AG10803 (cell line): ENCODE results near the gene NAB2.

Experiments
- DNase-seq: peaks from one replicate; pipeline ENCODE4 v3.0.0; 2010; ENCODE audit warnings: low read depth
- H3K4me3 ChIP-seq: 2 replicates; pipeline ENCODE4 v1.5.1; 2011; ENCODE audit warnings: mild to moderate bottlenecking, low read length, control low read depth
- CTCF ChIP-seq: conservative IDR thresholded peaks from 2 replicates; pipeline ENCODE4 v1.5.1; 2011; ENCODE audit warnings: mild to moderate bottlenecking, low read length, control low read depth, inconsistent platforms

NAB2 gene

DNA sequence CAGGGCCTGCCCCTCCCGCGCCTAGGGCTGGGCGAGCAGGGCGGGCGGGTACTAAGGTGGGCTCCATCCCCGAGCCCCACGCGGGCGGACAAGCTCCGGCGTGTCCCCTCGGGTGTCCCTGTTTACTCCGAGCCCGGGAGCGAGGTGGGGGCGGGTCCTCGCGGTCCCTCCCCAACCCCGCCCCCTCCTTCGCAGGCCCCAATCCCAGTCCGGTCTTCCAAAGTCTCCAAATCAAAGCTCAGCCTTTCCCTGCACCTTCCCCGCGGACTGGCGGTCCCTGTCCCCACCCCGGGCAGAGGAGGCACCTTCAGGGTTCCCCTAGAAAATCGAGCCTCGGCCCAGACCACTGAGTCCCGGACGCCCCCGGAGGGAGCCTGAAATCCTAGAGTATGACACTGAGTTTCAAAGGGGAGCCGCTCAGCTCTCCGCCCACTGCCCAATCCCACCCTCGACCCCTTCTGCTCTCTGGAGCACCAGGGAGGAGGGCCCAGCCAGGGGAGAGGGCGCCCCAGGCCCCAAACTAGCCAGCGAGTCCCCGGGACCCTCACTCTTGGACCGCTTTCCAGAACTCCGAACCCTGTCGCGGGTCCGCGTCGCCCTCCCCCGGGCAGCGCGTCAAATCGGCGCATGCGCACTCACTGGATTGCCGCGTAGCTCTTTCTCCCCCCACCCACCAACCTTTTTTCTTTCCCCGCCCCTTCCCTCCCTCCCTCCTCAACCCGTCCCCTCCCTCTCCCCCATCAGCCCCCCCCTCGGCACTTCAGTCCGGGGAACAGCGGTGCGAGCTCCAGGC is 39.0 kb downstream of the NAB2 start, which contains the start of gene LRP1:
LRP1 (plus strand) TSS at position 758 of the 793 bp plus-strand sequence. CDS start 482 bp downstream, outside the sequence.
- no peak for TF ChIP-seq CTCF
- H3K4me3 ChIP-seq: peak within 1 kb of the TSS; percentile 93
- peak; percentile 93 for DNase-seq

- no peak for DNase-seq
- no peak for TF ChIP-seq CTCF
- H3K4me3 ChIP-seq: peak overlapping the region; percentile 93
Measured at GRCh38 chr12:57128519-57129247, 39.8 kb downstream of the NAB2 start.

GRCh38 chr12:57129321-57129842 is 40.5 kb downstream of the NAB2 start:
- peak; percentile 60 for DNase-seq
- H3K4me3 ChIP-seq: peak overlapping the region; percentile 93
- TF ChIP-seq CTCF: no peak

DNA sequence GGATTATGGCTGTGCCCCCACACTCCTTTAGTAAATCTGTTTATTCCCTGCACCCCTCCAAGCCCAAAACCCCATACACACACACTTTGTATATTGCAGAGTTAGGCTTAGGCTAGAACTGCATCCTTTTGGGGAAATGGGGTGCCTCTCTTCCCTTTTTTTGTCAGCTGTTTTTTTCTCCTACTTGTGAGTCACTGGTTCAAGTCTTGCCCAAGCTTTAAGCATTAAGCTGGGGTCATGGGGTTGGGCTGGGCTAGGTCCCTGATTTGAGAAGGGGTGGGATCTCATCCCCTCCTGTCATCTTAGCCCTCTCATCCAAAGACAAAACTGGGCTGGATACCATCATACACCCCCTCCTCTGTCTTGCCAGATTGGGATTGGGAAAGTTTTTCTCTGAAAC is 41.0 kb downstream of the NAB2 start:
- H3K4me3 ChIP-seq: peak overlapping the region; percentile 93
- TF ChIP-seq CTCF: no peak
- DNase-seq: peak; percentile 82

DNA sequence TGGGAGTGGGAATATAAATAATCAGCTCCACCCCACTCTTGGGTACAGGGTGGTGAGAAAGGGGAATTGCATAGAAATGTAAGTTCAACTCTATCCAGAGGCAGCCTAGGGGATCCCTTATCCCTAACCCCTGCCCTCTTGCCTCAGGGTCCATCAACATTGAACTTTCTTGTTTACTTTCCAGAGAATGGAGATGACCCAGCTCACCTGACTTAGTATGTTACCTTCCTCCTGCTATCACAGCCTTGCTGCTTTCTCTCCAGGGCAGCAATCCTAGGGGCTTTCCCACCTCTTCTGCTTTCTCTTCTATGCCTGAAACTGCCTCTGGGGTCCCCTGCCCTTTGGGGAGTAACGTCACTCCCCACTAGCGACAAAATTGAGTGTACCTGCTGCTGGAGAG is 42.0 kb downstream of the NAB2 start:
- no peak for DNase-seq
- H3K4me3 ChIP-seq: peak overlapping the region; percentile 93
- no peak for TF ChIP-seq CTCF

- TF ChIP-seq CTCF: no peak
- DNase-seq: no peak
- peak overlapping the region; percentile 93 for H3K4me3 ChIP-seq
Measured at GRCh38 chr12:57131896-57132744, 43.2 kb downstream of the NAB2 start.
